Caco-2 (cell line): ENCODE data around the gene RTKN2. TPM values are rescaled to one million over a fixed set of nuclear protein-coding genes. Genes with fewer than 3 reads are reported as not detected.

Source experiments
- BruUV-seq: library from RNA; stranded (reverse); fragments of 400-500 nt; replicated peaks from 2 replicates; lab custom pipeline; 2021; lab: Mats Ljungman, UMichigan
- CTCF ChIA-PET: fragments of 300-600 bp; sonication (Branson Sonifier 250); formaldehyde crosslinking; loops from one replicate; lab custom pipeline; 2022; ENCODE audit warnings: antibody characterized with exemption; lab: Charles Lee
- POLR2A ChIA-PET: fragments of 300-600 bp; sonication (Branson Sonifier 250); formaldehyde crosslinking; loops from one replicate; lab custom pipeline; 2022; ENCODE audit warnings: antibody characterized with exemption; lab: Charles Lee
- DNase-seq, 2 experiments: peaks; one replicate each; pipeline versions ENCODE4 v3.0.0 to v3.0.0-alpha.2; 2020 to 2022
- H3K27me3 ChIP-seq: replicated peaks from 2 replicates; pipeline ENCODE4 v1.6.0; 2011; ENCODE audit warnings: low read length; ENCODE audit not compliant: control insufficient read depth, insufficient read depth
- H3K36me3 ChIP-seq: 2 replicates; pipeline ENCODE4 v1.5.1; 2011; ENCODE audit warnings: low read length; ENCODE audit not compliant: control insufficient read depth, insufficient read depth
- H3K4me1 ChIP-seq: fragments of 250-450 bp; sonication (Bioruptor Pico); 2 replicates; pipeline ENCODE4 v1.5.1; 2020; ENCODE audit warnings: mild to moderate bottlenecking
- H3K4me3 ChIP-seq: 2 replicates; pipeline ENCODE4 v1.5.1; 2011; ENCODE audit warnings: low read depth, mild to moderate bottlenecking, control low read depth, low read length
- H3K9me3 ChIP-seq: fragments of 250-450 bp; sonication (Bioruptor Pico); 2 replicates; pipeline ENCODE4 v1.5.1; 2020; ENCODE audit warnings: mild to moderate bottlenecking, moderate library complexity
- H3K27ac Mint-ChIP-seq: one replicate; pipeline ENCODE4 v1.8.0; 2022; ENCODE audit warnings: mixed read lengths; ENCODE audit not compliant: unreplicated experiment
- H3K27me3 Mint-ChIP-seq: one replicate; pipeline ENCODE4 v1.8.0; 2022; ENCODE audit warnings: mixed read lengths; ENCODE audit not compliant: insufficient read depth, unreplicated experiment
- H3K36me3 Mint-ChIP-seq: one replicate; pipeline ENCODE4 v1.8.0; 2022; ENCODE audit warnings: mild to moderate bottlenecking, mixed read lengths; ENCODE audit not compliant: insufficient read depth, unreplicated experiment
- H3K4me1 Mint-ChIP-seq: one replicate; pipeline ENCODE4 v1.8.0; 2022; ENCODE audit warnings: low read depth, mixed read lengths; ENCODE audit not compliant: unreplicated experiment
- H3K4me3 Mint-ChIP-seq: one replicate; pipeline ENCODE4 v1.8.0; 2022; ENCODE audit warnings: mild to moderate bottlenecking, moderate library complexity, mixed read lengths; ENCODE audit not compliant: unreplicated experiment
- H3K9me3 Mint-ChIP-seq: one replicate; pipeline ENCODE4 v1.8.0; 2022; ENCODE audit warnings: mixed read lengths; ENCODE audit not compliant: unreplicated experiment
- intact Hi-C: fragments of 100-400 bp; cut with micrococcal nuclease; formaldehyde crosslinking; loops from one replicate; pipeline ENCODE4 v1.10.0; 2022; ENCODE audit not compliant: unreplicated experiment
- total RNA-seq: library from RNA; stranded (reverse); gene quantifications from 2 replicates; pipeline ENCODE4 v1.2.3, GENCODE V29; 2022
- TF ChIP-seq, protein P1 (sequence below), 2 experiments: fragments of 200-600 bp in 1 of 2; IDR thresholded peaks; 1 replicate in 1 of 2; 2 replicates in 1 of 2; pipeline versions ENCODE4 v1.5.1 to v1.8.0; 2011 to 2022; ENCODE audit warnings: antibody characterized with exemption in 1 of 2, control low read depth in 1 of 2, inconsistent platforms in 1 of 2, low read depth in 1 of 2, low read length in 1 of 2, mild to moderate bottlenecking in 1 of 2, moderate library complexity in 1 of 2; ENCODE audit not compliant: insufficient read depth in 1 of 2, severe bottlenecking in 1 of 2, unreplicated experiment in 1 of 2

The RTKN2 gene
- total RNA-seq, 1 experiment from 2014 or later = 37.1 TPM

DNA sequence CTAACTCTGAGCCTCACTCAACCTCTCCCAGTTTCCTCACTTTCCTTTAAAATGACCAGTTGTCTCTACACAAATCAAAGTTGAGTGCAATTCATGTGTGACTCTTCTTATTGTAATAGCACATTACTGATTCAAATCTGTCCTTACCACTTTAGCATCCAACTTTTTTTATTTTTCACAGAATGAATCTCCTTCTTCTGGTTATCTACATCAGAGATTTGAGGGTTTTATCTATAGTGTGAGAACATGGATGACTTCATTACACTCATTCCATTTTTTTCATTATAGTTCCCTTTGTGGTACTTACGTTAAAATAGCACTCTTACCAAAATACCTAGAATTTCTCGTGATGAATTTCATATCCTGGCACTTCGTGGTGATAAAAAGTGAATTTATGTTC is 43.3 kb downstream of the RTKN2 start:
- CTCF ChIA-PET = interaction anchor here (1.0 to 1.3 kb wide), 2 partner anchors 20 to 40 kb away, joined by 4 to 8 read pairs; no protein-coding TSS in a partner anchor
- Histone ChIP-seq H3K9me3 (no peaks in the 10 kb centered on the region), H3K4me1 (peaks cover 31% of the 10 kb centered on the region), H3K4me3 (no peak overlapping the region), H3K36me3 (no peaks in the 10 kb centered on the region), H3K27me3 (no peaks in the 10 kb centered on the region)
- H3K9me3 Mint-ChIP-seq = no peaks in the 10 kb centered on the region
- no peak overlapping the region for H3K4me3 Mint-ChIP-seq
- intact Hi-C loops = loop anchor here (2.0 kb wide), 1 partner anchor 131 kb away; no protein-coding TSS in a partner anchor
- H3K27ac Mint-ChIP-seq = peak overlapping the region; percentile 84
- no peak for DNase-seq
- peaks cover 6% of the 10 kb centered on the region for H3K36me3 Mint-ChIP-seq
- H3K27me3 Mint-ChIP-seq = no peaks in the 10 kb centered on the region
- H3K4me1 Mint-ChIP-seq = peaks cover 14% of the 10 kb centered on the region
- POLR2A ChIA-PET = no interaction called here
- BruUV-seq = no TSS peak
- TF ChIP-seq, protein P1, sequence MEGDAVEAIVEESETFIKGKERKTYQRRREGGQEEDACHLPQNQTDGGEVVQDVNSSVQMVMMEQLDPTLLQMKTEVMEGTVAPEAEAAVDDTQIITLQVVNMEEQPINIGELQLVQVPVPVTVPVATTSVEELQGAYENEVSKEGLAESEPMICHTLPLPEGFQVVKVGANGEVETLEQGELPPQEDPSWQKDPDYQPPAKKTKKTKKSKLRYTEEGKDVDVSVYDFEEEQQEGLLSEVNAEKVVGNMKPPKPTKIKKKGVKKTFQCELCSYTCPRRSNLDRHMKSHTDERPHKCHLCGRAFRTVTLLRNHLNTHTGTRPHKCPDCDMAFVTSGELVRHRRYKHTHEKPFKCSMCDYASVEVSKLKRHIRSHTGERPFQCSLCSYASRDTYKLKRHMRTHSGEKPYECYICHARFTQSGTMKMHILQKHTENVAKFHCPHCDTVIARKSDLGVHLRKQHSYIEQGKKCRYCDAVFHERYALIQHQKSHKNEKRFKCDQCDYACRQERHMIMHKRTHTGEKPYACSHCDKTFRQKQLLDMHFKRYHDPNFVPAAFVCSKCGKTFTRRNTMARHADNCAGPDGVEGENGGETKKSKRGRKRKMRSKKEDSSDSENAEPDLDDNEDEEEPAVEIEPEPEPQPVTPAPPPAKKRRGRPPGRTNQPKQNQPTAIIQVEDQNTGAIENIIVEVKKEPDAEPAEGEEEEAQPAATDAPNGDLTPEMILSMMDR (IDR thresholded peaks at IDR 0.05; ENCODE audit: insufficient read depth in 1 of 2, low read depth in 1 of 2, low read length in 1 of 2, severe bottlenecking in 1 of 2, unreplicated experiment in 1 of 2) = no peak

DNA sequence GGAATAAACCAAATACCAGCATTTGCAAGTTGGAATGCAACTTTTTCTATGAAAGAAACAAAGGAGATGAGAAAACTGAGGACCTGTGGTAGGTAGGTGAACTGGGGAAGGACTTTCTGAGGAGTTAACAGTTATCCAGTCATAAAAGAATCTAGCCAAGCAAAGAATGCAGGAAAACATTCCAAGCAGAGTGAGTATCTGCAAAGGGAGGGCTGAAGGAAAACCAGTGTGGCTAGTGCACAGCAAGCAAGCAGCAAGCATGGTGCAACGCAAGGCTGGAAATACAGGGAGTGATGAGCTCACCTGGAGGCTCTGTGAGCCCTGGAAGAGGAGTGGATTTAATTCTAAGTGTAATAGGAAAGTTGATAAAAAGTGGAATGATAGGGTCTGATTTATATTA is 44.0 kb downstream of the RTKN2 start:
- Mint-ChIP-seq H3K36me3 (peaks cover 6% of the 10 kb centered on the region), H3K27me3 (no peaks in the 10 kb centered on the region), H3K9me3 (no peaks in the 10 kb centered on the region), H3K27ac (peak overlapping the region; percentile 84), H3K4me1 (peaks cover 14% of the 10 kb centered on the region), H3K4me3 (no peak overlapping the region)
- intact Hi-C loops = loop anchor here (2.0 kb wide), 1 partner anchor 130 kb away; no protein-coding TSS in a partner anchor
- Histone ChIP-seq H3K36me3 (no peaks in the 10 kb centered on the region), H3K27me3 (no peaks in the 10 kb centered on the region), H3K9me3 (no peaks in the 10 kb centered on the region), H3K4me3 (no peak overlapping the region), H3K4me1 (peaks cover 31% of the 10 kb centered on the region)
- peak; percentile 80 to 81 for DNase-seq
- BruUV-seq = no TSS peak
- POLR2A ChIA-PET = no interaction called here
- CTCF ChIA-PET = interaction anchor here (0.6 to 1.3 kb wide), 3 partner anchors 21 to 186 kb away, joined by 3 to 8 read pairs (median 4); no protein-coding TSS in a partner anchor
- TF ChIP-seq, protein P1 (IDR thresholded peaks at IDR 0.05; ENCODE audit: insufficient read depth in 1 of 2, low read depth in 1 of 2, low read length in 1 of 2, severe bottlenecking in 1 of 2, unreplicated experiment in 1 of 2) = no peak

DNA sequence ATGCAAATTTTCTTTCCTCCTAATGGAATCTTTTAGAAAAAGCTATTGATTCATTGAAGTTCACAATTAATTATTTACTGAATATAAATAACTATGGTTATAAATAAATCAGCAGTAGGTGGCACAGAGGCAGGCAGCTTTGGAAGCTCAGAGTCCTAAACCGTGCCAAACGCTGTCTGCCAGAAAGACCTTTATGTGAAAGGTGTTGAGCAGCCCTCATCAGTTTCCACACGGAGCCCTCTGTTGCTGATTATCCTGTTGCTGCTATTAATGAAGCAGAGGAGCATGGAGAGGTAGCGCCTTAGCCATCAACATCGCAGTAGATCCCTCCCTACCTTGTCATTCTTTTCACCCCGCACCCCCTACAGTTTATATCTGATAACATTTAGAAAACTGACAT is 51.0 kb downstream of the RTKN2 start:
- Mint-ChIP-seq H3K27ac (no peak overlapping the region), H3K27me3 (no peaks in the 10 kb centered on the region), H3K4me3 (no peak overlapping the region), H3K9me3 (no peaks in the 10 kb centered on the region), H3K36me3 (no peaks in the 10 kb centered on the region), H3K4me1 (no peaks in the 10 kb centered on the region)
- H3K4me1 ChIP-seq = peaks cover 3% of the 10 kb centered on the region
- no peaks in the 10 kb centered on the region for H3K27me3 ChIP-seq
- ChIA-PET CTCF (no interaction called here), POLR2A (interaction anchor here (0.6 kb wide), 1 partner anchor 22 kb away, joined by 5 read pairs; no protein-coding TSS in a partner anchor)
- no peaks in the 10 kb centered on the region for H3K9me3 ChIP-seq
- no peak overlapping the region for H3K4me3 ChIP-seq
- H3K36me3 ChIP-seq = no peaks in the 10 kb centered on the region
- no TSS peak for BruUV-seq
- intact Hi-C loops = no loop called here
- no peak for DNase-seq
- TF ChIP-seq, protein P1 (IDR thresholded peaks at IDR 0.05; ENCODE audit: insufficient read depth in 1 of 2, low read depth in 1 of 2, low read length in 1 of 2, severe bottlenecking in 1 of 2, unreplicated experiment in 1 of 2) = no peak
